ENCODE data around the gene LACC1. TPM values are rescaled to one million over a fixed set of nuclear protein-coding genes. Genes with fewer than 3 reads are reported as not detected.

Gene LACC1
- total RNA-seq, 1 donor from 2014 or later, result 4.9 TPM

DNA sequence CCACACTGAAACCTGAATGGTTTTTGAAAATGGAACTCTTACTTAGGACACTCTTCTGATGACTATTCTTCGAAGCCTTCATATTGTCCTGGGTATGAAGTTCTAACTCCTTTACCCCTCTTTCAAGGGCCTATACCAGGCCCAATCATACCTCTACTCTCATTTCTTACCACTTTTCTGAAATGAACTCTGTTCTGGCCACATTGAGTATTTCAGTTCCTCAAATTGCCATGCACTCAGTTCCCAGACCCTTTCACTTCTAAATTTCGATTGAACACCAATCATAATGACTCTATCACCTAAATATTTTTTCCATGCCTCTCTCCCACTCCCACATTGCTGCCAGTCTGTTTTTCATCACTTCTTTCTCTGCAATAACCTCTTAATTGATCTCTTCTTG, 53.7 kb downstream of the LACC1 start:
- no peak for ATAC-seq
- intact Hi-C loops (cut with DNase I), result no loop called here
- no peak for DNase-seq (ENCODE audit: missing footprints)

GRCh38 chr13:43934273-43934672, 54.6 kb downstream of the LACC1 start:
- intact Hi-C loops (cut with DNase I), result no loop called here
- DNase-seq (ENCODE audit: missing footprints), result no peak
- no peak for ATAC-seq

GRCh38 chr13:43935878-43936277, 56.2 kb downstream of the LACC1 start:
- intact Hi-C loops (cut with DNase I), result loop anchor here (5.0 kb wide), 1 partner anchor 81 kb away; no protein-coding TSS in a partner anchor
- DNase-seq (ENCODE audit: missing footprints) (no peak), ATAC-seq (no peak)

DNA sequence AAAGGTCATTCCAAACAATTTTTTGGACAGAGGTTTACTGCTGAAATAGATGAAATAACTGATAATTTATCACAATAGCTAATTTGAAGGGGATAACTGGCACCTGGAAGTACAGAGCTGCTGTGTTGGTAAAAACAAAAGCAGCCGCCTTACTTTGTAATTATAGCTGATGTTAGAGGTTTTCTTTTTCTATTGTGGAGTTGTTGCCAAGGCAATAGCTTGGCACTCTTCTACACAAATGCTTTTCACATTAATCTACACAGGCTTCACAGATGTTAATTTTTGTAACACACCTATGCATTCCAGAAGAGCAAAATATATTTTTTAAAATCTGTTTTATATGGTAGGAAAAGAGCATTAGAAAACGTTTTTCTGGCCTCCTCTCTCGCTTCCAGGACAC, 56.9 kb downstream of the LACC1 start:
- DNase-seq (ENCODE audit: missing footprints) (no peak), ATAC-seq (no peak)
- intact Hi-C loops (cut with DNase I), result loop anchor here (5.0 kb wide), 1 partner anchor 81 kb away; no protein-coding TSS in a partner anchor

DNA sequence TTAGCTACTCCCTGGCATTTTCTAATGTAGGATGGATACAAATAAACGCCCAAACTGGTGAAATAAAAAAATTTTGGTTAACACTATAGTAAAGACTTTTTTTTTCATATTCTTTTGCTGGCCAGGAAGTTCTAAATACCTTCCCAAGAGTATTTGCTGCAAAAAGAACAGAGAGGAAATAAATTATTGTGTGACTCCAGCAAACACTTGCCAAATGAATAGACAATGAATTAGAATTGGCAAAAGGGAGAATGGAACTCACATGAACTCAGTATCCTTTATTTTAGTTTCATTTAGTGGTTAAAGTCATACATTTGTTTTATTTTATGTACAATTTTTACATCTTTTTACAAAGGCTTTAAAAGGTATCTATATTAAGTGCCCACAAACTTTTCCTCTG, 58.1 kb downstream of the LACC1 start:
- intact Hi-C loops (cut with DNase I), result loop anchor here (5.0 kb wide), 1 partner anchor 79 kb away; no protein-coding TSS in a partner anchor
- DNase-seq (ENCODE audit: missing footprints) (no peak), ATAC-seq (no peak)

DNA sequence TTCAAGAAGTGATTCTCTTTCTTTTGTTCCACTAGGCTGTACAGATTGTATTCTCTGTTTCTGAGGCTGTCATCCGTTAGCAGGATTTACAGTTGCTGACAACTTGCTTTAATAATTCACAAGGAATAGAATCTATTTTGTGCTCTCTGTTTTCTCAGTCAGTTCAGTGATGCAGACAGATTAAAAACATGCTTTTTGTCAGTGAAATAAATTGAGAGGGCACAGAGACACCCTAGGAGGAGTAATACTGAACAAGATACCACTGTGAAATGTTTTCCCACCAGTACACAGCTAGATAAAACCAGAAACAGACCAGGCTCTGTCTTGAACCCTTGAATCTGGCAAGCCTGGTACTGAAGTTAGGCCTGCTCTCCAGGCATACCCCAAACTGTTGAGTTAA, 58.7 kb downstream of the LACC1 start:
- DNase-seq (ENCODE audit: missing footprints) (no peak), ATAC-seq (no peak)
- intact Hi-C loops (cut with DNase I), result loop anchor here (5.0 kb wide), 1 partner anchor 79 kb away; no protein-coding TSS in a partner anchor

DNA sequence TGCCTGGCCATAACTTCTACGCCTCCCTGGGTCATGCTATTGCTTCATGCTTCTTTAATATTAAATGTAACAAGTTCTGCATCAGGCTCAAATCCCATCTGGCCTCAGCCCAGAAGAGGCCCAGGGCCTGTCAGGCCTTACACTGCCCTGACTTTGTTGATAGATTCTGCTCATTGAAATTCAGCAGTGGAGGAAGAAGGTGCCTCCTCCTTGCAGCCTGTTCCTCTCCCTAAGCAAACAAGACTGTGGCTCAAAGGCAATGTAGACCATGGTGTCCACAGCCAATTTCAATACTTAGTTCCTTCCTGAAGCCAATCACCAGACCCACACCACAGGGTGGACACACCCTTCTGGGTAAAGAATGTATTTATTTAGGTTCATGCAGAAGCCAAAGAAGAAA, 59.4 kb downstream of the LACC1 start:
- intact Hi-C loops (cut with DNase I), result loop anchor here (5.0 kb wide), 1 partner anchor 78 kb away; no protein-coding TSS in a partner anchor
- ATAC-seq, result no peak
- DNase-seq (ENCODE audit: missing footprints), result no peak

DNA sequence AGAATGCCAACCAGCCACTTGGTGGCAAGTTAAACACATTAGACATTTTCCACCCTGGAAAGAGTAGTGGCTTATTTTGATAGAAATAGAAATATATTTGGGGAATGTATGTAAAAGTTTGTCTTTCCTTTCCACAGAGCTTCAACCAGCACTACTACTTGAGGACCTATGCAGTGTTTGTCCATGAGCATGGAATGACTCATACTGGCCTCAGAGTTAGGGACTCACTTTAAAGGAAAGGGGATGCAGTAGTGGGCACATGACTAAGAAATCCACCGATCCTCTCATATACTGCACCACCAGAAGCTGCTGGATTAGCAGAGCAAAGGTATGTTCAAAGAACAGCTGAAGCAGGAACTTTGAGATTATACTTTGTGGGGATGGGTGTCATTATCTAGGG, 62.6 kb downstream of the LACC1 start:
- no peak for DNase-seq (ENCODE audit: missing footprints)
- ATAC-seq, result no peak
- intact Hi-C loops (cut with DNase I), result no loop called here

Other genes starting within 250 kb of the LACC1 start
- gene ENOX1, start 92.9 kb upstream of the LACC1 start, total RNA-seq, result 6.1 TPM
- 2.6 TPM for gene CCDC122, start 164 bp upstream of the LACC1 start, total RNA-seq

Data from Right ventricle myocardium inferior (tissue), 1 donor.